GM12801 (cell line): ENCODE data around the gene IMP4.

Experiments used
- CTCF ChIP-seq: IDR thresholded peaks from one replicate; pipeline ENCODE4 v1.5.1; 2011; ENCODE audit warnings: control low read depth; ENCODE audit not compliant: insufficient read length; ENCODE audit errors: extremely low read depth

Gene IMP4

GRCh38 chr2:130342533-130343275, at the start of gene IMP4:
IMP4 (plus strand) TSS chr2:130342897; CDS start chr2:130342933, 36 bp downstream.
- no peak for TF ChIP-seq CTCF

GRCh38 chr2:130300258-130300969, 42.3 kb upstream of the IMP4 start:
- TF ChIP-seq CTCF, result no peak

- no peak for TF ChIP-seq CTCF
Observed at GRCh38 chr2:130300970-130301348, 41.7 kb upstream of the IMP4 start.

- no peak for TF ChIP-seq CTCF
Observed at GRCh38 chr2:130302164-130302886, 40.4 kb upstream of the IMP4 start.

- TF ChIP-seq CTCF, result no peak
Observed at GRCh38 chr2:130303169-130303568, 39.5 kb upstream of the IMP4 start.

- TF ChIP-seq CTCF, result no peak
Observed at GRCh38 chr2:130304726-130305125, 38.0 kb upstream of the IMP4 start.

- TF ChIP-seq CTCF, result no peak
Observed at GRCh38 chr2:130307850-130308249, 34.8 kb upstream of the IMP4 start.
